Neural progenitor cell (in vitro differentiated cells): ENCODE results near the gene SLAIN1. TPM values are rescaled to one million over a fixed set of nuclear protein-coding genes. Genes with fewer than 3 reads are reported as not detected.

Experiments
- DNase-seq: peaks from one replicate; pipeline ENCODE4 v3.0.0-alpha.2; 2016; ENCODE audit warnings: low spot score
- H2AFZ ChIP-seq: fragments of 200-600 bp; sonication (generic); replicated peaks from 2 replicates; pipeline ENCODE4 v1.6.1; 2016; ENCODE audit warnings: antibody characterized with exemption
- H3F3A ChIP-seq: fragments of 200-600 bp; sonication (generic); 2 replicates; pipeline ENCODE4 v1.6.1; 2016; ENCODE audit warnings: antibody characterized with exemption, low read depth
- H3K27ac ChIP-seq: fragments of 200-600 bp; sonication (generic); 2 replicates; pipeline ENCODE4 v1.5.1; 2016; ENCODE audit warnings: mild to moderate bottlenecking
- H3K27me3 ChIP-seq: fragments of 200-600 bp; sonication (generic); 2 replicates; pipeline ENCODE4 v1.6.1; 2016; ENCODE audit warnings: mild to moderate bottlenecking, moderate library complexity
- H3K36me3 ChIP-seq: fragments of 200-600 bp; sonication (generic); 2 replicates; pipeline ENCODE4 v1.5.1; 2016
- H3K4me1 ChIP-seq: fragments of 200-600 bp; sonication (generic); 2 replicates; pipeline ENCODE4 v1.6.1; 2016; ENCODE audit warnings: mixed run types
- H3K4me2 ChIP-seq: fragments of 200-600 bp; sonication (generic); 2 replicates; pipeline ENCODE4 v1.6.1; 2016
- H3K4me3 ChIP-seq: fragments of 200-600 bp; sonication (generic); 2 replicates; pipeline ENCODE4 v1.5.1; 2016
- H3K79me2 ChIP-seq: fragments of 200-600 bp; sonication (generic); 2 replicates; pipeline ENCODE4 v1.6.1; 2016; ENCODE audit warnings: low read depth
- H3K9ac ChIP-seq: fragments of 200-600 bp; sonication (generic); 2 replicates; pipeline ENCODE4 v1.6.1; 2016
- H3K9me3 ChIP-seq: fragments of 200-600 bp; sonication (generic); 2 replicates; pipeline ENCODE4 v1.5.1; 2016; ENCODE audit warnings: low read depth
- H4K20me1 ChIP-seq: fragments of 200-600 bp; sonication (generic); 2 replicates; pipeline ENCODE4 v1.6.1; 2016; ENCODE audit warnings: low read depth
- H3K27ac Mint-ChIP-seq: 3 replicates; pipeline ENCODE4 v1.8.0; 2021; ENCODE audit warnings: mixed read lengths
- H3K27me3 Mint-ChIP-seq: 2 replicates; pipeline ENCODE4 v1.8.0; 2022; ENCODE audit warnings: low read depth, mild to moderate bottlenecking, inconsistent platforms, moderate library complexity, mixed read lengths; ENCODE audit not compliant: insufficient read depth
- H3K36me3 Mint-ChIP-seq: 3 replicates; pipeline ENCODE4 v1.8.0; 2021; ENCODE audit warnings: mixed read lengths
- H3K4me1 Mint-ChIP-seq: 3 replicates; pipeline ENCODE4 v1.8.0; 2021; ENCODE audit warnings: mixed read lengths
- H3K4me3 Mint-ChIP-seq: 3 replicates; pipeline ENCODE4 v1.8.0; 2021; ENCODE audit warnings: mild to moderate bottlenecking, moderate library complexity, mixed read lengths
- H3K9me3 Mint-ChIP-seq: 3 replicates; pipeline ENCODE4 v1.8.0; 2020; ENCODE audit warnings: mixed read lengths
- EZH2 ChIP-seq: fragments of 200-600 bp; sonication (generic); IDR thresholded peaks from 2 replicates; pipeline ENCODE4 v1.6.1; 2017; ENCODE audit warnings: antibody characterized with exemption, mild to moderate bottlenecking, moderate library complexity
- EZH2phosphoT487 ChIP-seq: fragments of 200-600 bp; sonication (generic); IDR thresholded peaks from 2 replicates; pipeline ENCODE4 v1.6.1; 2017; ENCODE audit warnings: antibody characterized with exemption
- total RNA-seq: library from RNA; depleted of rRNA; stranded (reverse); fragments of >200 nt; gene quantifications from 2 replicates; pipeline ENCODE4 v1.2.3, GENCODE V29; 2015; ENCODE audit warnings: low replicate concordance
- TF ChIP-seq, protein P1 (sequence below): fragments of 200-600 bp; sonication (generic); IDR thresholded peaks from 2 replicates; pipeline ENCODE4 v1.5.1; 2017; ENCODE audit warnings: antibody characterized with exemption, mild to moderate bottlenecking

SLAIN1 gene
- total RNA-seq, 1 donor from 2014 or later: 87.2 TPM

GRCh38 chr13:77717508-77717907 lies 20.0 kb downstream of the SLAIN1 start:
- no peak overlapping the region for H2AFZ ChIP-seq
- H3K27me3 Mint-ChIP-seq: peaks cover 2% of the 10 kb centered on the region
- H3K36me3 Mint-ChIP-seq: peaks cover 77% of the 10 kb centered on the region
- H3K27ac Mint-ChIP-seq: no peak overlapping the region
- no peaks in the 10 kb centered on the region for H3K4me1 ChIP-seq
- no peaks in the 10 kb centered on the region for H3F3A ChIP-seq
- H4K20me1 ChIP-seq: peaks cover 12% of the 10 kb centered on the region
- H3K27me3 ChIP-seq: no peaks in the 10 kb centered on the region
- peaks cover 46% of the 10 kb centered on the region for H3K9me3 Mint-ChIP-seq
- no peaks in the 10 kb centered on the region for H3K4me1 Mint-ChIP-seq
- H3K27ac ChIP-seq: no peak overlapping the region
- TF ChIP-seq EZH2: no peak
- TF ChIP-seq, protein P1, sequence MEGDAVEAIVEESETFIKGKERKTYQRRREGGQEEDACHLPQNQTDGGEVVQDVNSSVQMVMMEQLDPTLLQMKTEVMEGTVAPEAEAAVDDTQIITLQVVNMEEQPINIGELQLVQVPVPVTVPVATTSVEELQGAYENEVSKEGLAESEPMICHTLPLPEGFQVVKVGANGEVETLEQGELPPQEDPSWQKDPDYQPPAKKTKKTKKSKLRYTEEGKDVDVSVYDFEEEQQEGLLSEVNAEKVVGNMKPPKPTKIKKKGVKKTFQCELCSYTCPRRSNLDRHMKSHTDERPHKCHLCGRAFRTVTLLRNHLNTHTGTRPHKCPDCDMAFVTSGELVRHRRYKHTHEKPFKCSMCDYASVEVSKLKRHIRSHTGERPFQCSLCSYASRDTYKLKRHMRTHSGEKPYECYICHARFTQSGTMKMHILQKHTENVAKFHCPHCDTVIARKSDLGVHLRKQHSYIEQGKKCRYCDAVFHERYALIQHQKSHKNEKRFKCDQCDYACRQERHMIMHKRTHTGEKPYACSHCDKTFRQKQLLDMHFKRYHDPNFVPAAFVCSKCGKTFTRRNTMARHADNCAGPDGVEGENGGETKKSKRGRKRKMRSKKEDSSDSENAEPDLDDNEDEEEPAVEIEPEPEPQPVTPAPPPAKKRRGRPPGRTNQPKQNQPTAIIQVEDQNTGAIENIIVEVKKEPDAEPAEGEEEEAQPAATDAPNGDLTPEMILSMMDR: no peak
- no peak for TF ChIP-seq EZH2phosphoT487
- peaks cover 72% of the 10 kb centered on the region for H3K79me2 ChIP-seq
- no peak overlapping the region for H3K9ac ChIP-seq
- H3K4me2 ChIP-seq: no peak overlapping the region
- peaks cover 1% of the 10 kb centered on the region for H3K9me3 ChIP-seq
- no peak overlapping the region for H3K4me3 ChIP-seq
- peaks cover 11% of the 10 kb centered on the region for H3K36me3 ChIP-seq
- H3K4me3 Mint-ChIP-seq: no peak overlapping the region
- DNase-seq: no peak

- peaks cover 84% of the 10 kb centered on the region for H3K36me3 Mint-ChIP-seq
- no peak overlapping the region for H3K4me3 ChIP-seq
Measured at GRCh38 chr13:77719128-77719527, 21.6 kb downstream of the SLAIN1 start.

GRCh38 chr13:77720988-77721387 lies 23.5 kb downstream of the SLAIN1 start:
- Histone ChIP-seq H3K4me2 (no peak overlapping the region), H3F3A (no peaks in the 10 kb centered on the region), H3K4me1 (peaks cover 4% of the 10 kb centered on the region), H3K36me3 (peaks cover 12% of the 10 kb centered on the region), H2AFZ (no peak overlapping the region), H3K9me3 (no peaks in the 10 kb centered on the region), H4K20me1 (peaks cover 16% of the 10 kb centered on the region), H3K9ac (no peak overlapping the region), H3K79me2 (peaks cover 56% of the 10 kb centered on the region), H3K27ac (no peak overlapping the region), H3K27me3 (no peaks in the 10 kb centered on the region), H3K4me3 (no peak overlapping the region)
- TF ChIP-seq, protein P1: no peak
- no peak for TF ChIP-seq EZH2phosphoT487
- TF ChIP-seq EZH2: no peak
- H3K4me1 Mint-ChIP-seq: no peaks in the 10 kb centered on the region
- no peak for DNase-seq
- peaks cover 88% of the 10 kb centered on the region for H3K36me3 Mint-ChIP-seq
- H3K9me3 Mint-ChIP-seq: peaks cover 21% of the 10 kb centered on the region
- no peaks in the 10 kb centered on the region for H3K27me3 Mint-ChIP-seq
- no peak overlapping the region for H3K27ac Mint-ChIP-seq
- no peak overlapping the region for H3K4me3 Mint-ChIP-seq

More at GRCh38 chr13:77719128-77719527, 21.6 kb downstream of the SLAIN1 start:
- no peak overlapping the region for H3K27ac Mint-ChIP-seq
- Histone ChIP-seq H3K9ac (no peak overlapping the region), H2AFZ (no peak overlapping the region), H3F3A (no peaks in the 10 kb centered on the region), H3K27me3 (no peaks in the 10 kb centered on the region), H3K4me1 (no peaks in the 10 kb centered on the region), H3K4me2 (no peak overlapping the region), H4K20me1 (peaks cover 12% of the 10 kb centered on the region), H3K9me3 (no peaks in the 10 kb centered on the region), H3K36me3 (peaks cover 12% of the 10 kb centered on the region), H3K79me2 (peaks cover 74% of the 10 kb centered on the region), H3K27ac (no peak overlapping the region)
- H3K4me1 Mint-ChIP-seq: no peaks in the 10 kb centered on the region
- peaks cover 37% of the 10 kb centered on the region for H3K9me3 Mint-ChIP-seq
- DNase-seq: no peak
- H3K27me3 Mint-ChIP-seq: peaks cover 1% of the 10 kb centered on the region
- H3K4me3 Mint-ChIP-seq: no peak overlapping the region
- TF ChIP-seq EZH2 (no peak), EZH2phosphoT487 (no peak)
- TF ChIP-seq, protein P1: no peak
